Measurements from ENCODE around the gene TMPRSS6.

GRCh38 chr22:37144180-37144554, 34.7 kb upstream of the TMPRSS6 start:
- TF ChIP-seq CTCF (IDR thresholded peaks at IDR 0.05 in 2 of 3, conservative IDR thresholded peaks at IDR 0.05 in 1 of 3; ENCODE audit: borderline replicate concordance in 1 of 3, insufficient read depth in 1 of 3, low read depth in 2 of 3, low read length in 2 of 3) (no peak), JUND (IDR thresholded peaks at IDR 0.05) (no peak), EGR1 (IDR thresholded peaks at IDR 0.05; ENCODE audit: low read depth) (no peak), REST (IDR thresholded peaks at IDR 0.05; ENCODE audit: low read depth) (no peak), ZBTB33 (IDR thresholded peaks at IDR 0.05; ENCODE audit: extremely low read depth, insufficient replicate concordance, low read length) (no peak), EZH2 (IDR thresholded peaks at IDR 0.05) (no peak), MAX (IDR thresholded peaks at IDR 0.05) (no peak), CBX3 (IDR thresholded peaks at IDR 0.05; ENCODE audit: low read depth) (no peak)

Measured in HCT116 (cell line).